ES-I3 (cell line): ENCODE results near the gene LRIT2.

Source experiments
- H3K36me3 ChIP-seq: 2 replicates; pipeline ENCODE4 v1.6.1; 2013; ENCODE audit warnings: mild to moderate bottlenecking, low read length, control low read depth, moderate library complexity; ENCODE audit not compliant: insufficient read depth
- H3K4me1 ChIP-seq: 2 replicates; pipeline ENCODE4 v1.6.1; 2013; ENCODE audit warnings: mild to moderate bottlenecking, control low read depth, low read length; ENCODE audit not compliant: insufficient read depth
- H3K9ac ChIP-seq: 2 replicates; pipeline ENCODE4 v1.6.1; 2013; ENCODE audit warnings: low read depth, mild to moderate bottlenecking, low read length, moderate library complexity
- H3K9me3 ChIP-seq: 2 replicates; pipeline ENCODE4 v1.6.1; 2013; ENCODE audit warnings: mild to moderate bottlenecking, low read length, moderate library complexity; ENCODE audit not compliant: control insufficient read depth, insufficient read depth

The LRIT2 gene

GRCh38 chr10:84256510-84257342, 31.4 kb upstream of the LRIT2 start:
- no peaks in the 10 kb centered on the region for H3K36me3 ChIP-seq
- H3K9ac ChIP-seq, result 0 out of 2 replicates have a peak overlapping the region, but pooled peaks have one; percentile 6
- no peaks in the 10 kb centered on the region for H3K9me3 ChIP-seq
- H3K4me1 ChIP-seq, result no peaks in the 10 kb centered on the region

GRCh38 chr10:84254552-84255478, 29.5 kb upstream of the LRIT2 start:
- no peaks in the 10 kb centered on the region for H3K4me1 ChIP-seq
- H3K9me3 ChIP-seq, result no peaks in the 10 kb centered on the region
- no peaks in the 10 kb centered on the region for H3K36me3 ChIP-seq
- no peak overlapping the region for H3K9ac ChIP-seq

- peaks cover 3% of the 10 kb centered on the region; the same call in 1 of the 2 replicates for H3K4me1 ChIP-seq
- H3K9me3 ChIP-seq, result no peaks in the 10 kb centered on the region
- no peak overlapping the region for H3K9ac ChIP-seq
- no peaks in the 10 kb centered on the region for H3K36me3 ChIP-seq
Measured at GRCh38 chr10:84248794-84249193, 23.4 kb upstream of the LRIT2 start.

GRCh38 chr10:84247496-84247895, 22.2 kb upstream of the LRIT2 start:
- no peak overlapping the region for H3K9ac ChIP-seq
- no peaks in the 10 kb centered on the region for H3K36me3 ChIP-seq
- H3K9me3 ChIP-seq, result no peaks in the 10 kb centered on the region
- H3K4me1 ChIP-seq, result peaks cover 3% of the 10 kb centered on the region; the same call in 1 of the 2 replicates

DNA sequence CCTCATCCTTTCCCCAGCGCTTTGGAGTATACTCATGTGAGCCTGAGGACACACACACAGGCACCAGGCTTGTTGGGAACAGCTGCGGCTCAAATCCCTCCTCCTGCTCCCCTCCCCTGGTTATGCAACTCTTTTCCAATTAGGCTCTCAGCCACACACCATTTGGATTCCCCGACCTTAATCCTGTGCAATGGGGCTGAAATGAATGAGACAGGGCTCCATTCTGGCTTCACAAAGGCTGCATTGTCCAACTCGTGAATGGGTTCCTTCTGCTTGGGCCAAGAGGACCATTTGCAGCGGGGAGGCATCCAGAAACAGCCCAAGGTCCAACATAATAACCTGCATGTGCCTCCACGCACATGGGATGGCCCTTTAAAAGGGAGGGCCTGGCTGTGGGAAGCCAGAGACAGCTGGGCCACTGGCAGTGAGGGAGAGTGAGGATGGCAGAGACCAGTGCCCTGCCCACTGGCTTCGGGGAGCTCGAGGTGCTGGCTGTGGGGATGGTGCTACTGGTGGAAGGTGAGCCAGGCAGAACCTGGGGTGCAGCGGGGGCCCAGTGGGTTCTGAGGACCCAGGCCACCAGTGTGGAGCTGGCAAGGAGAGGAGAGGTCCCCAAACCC, 19.4 kb upstream of the LRIT2 start, which contains the start of gene RGR:
Gene RGR, plus strand, starts transcription at position 403 of the 620 bp plus-strand sequence. Its CDS starts 38 bp downstream, at position 441.
- no peak within 1 kb of the TSS for H3K9ac ChIP-seq
- no peaks in the 10 kb centered on the region for H3K9me3 ChIP-seq
- no peaks in the 10 kb centered on the region for H3K36me3 ChIP-seq
- peaks cover 3% of the 10 kb centered on the region; the same call in 1 of the 2 replicates for H3K4me1 ChIP-seq

GRCh38 chr10:84243759-84244158, 18.4 kb upstream of the LRIT2 start:
- no peaks in the 10 kb centered on the region for H3K36me3 ChIP-seq
- H3K4me1 ChIP-seq, result peaks cover 3% of the 10 kb centered on the region; the same call in 1 of the 2 replicates

DNA sequence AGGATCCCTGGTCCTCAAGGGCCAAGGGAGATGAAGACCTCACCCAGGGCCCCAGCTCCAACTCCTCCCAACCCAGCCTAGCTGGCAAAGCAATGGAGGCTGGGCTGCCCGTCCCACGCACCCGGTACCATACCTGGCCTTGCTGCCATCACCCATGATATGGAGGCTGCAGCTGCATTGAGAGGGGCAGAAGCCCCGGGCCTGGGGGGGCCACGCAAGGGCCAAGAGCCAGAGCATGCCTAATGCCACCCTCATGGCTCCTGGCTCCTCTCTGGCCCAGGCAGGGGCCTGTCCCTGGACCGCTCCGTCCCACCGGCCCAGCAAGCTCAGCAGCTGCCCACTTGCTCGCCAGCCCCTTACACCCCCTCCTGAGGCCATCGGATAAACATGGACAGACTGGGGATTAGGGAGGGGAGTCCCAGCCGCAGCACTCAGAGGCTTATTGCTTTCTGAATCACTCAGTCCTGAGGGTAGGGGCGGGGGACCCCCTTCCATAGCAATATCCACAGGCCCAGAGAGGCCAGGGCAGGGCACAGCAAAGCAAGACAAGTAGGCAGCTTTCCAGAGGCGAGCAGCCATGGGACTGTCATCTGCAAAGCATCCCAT, 15.9 kb upstream of the LRIT2 start, which contains the start of gene LRIT1:
Gene LRIT1, minus strand, starts transcription at position 362 of the 606 bp plus-strand sequence. Its CDS starts 107 bp downstream, at position 255.
- H3K9ac ChIP-seq, result no peak within 1 kb of the TSS
- peaks cover 3% of the 10 kb centered on the region; the same call in 1 of the 2 replicates for H3K4me1 ChIP-seq
- H3K36me3 ChIP-seq, result no peaks in the 10 kb centered on the region
- H3K9me3 ChIP-seq, result no peaks in the 10 kb centered on the region

More at GRCh38 chr10:84243759-84244158, 18.4 kb upstream of the LRIT2 start:
- Histone ChIP-seq H3K9me3 (no peaks in the 10 kb centered on the region), H3K9ac (no peak overlapping the region)

DNA sequence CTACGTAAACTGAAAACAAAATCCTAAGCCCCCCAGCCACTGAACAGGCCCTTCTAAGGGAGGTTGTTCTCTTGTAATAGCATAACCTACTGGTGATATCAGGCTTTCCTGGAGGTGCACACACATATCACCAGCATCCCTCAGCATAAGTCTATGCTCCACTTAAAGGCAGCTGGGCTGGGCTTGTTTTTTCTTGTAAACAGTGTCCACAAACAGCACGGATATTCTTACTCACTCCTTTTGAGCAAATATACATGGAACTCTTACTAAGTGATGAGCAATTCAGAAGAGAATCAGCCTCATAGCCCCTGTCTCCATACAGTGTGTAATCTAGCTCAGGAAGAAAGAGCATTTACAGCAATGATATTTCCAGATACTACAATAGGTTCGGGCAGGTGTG, 13.6 kb upstream of the LRIT2 start:
- Histone ChIP-seq H3K9me3 (no peaks in the 10 kb centered on the region), H3K4me1 (no peaks in the 10 kb centered on the region; the same call in 1 of the 2 replicates), H3K9ac (no peak overlapping the region), H3K36me3 (no peaks in the 10 kb centered on the region)

DNA sequence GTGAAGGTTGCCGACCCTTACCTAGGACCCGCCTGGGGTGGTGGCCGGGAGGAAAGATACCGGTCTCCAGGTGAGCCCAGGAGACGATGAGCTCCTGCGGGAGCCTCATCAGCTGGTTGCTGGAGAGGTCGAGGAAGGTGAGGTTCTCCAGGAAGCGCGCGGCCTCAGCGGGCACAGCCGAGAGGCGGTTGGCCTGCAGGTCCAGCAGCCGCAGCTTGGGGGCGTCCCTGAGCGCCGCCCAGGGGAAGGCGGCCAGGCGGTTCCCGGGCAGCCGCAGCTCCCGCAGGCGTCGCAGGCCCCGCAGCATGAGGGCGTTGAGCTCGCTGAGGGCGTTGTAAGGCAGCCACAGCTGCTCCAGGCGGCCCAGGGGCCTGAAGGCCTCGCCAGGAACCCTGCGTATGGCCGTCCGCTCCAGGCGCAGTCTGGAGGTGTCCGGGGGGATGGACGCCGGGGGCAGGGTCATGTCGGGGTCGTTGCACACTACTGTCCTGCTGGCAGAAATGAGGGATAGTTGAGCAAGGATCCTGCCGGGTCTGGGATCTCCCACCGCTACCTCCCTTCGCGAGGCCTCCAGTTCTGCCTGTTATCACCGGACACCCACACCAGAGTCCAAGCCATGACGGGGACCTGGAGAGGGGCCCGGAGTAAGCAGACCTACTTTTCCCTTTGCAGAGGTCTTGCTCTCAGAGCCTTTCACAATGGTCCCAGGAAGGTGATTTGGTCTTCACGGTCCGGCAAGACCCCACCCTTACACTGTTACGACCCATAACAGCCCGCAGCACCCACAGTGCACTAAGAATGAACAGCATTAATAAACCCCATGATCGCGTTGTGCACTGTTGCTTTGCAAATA, 12.1 kb upstream of the LRIT2 start:
- no peaks in the 10 kb centered on the region for H3K36me3 ChIP-seq
- H3K9me3 ChIP-seq, result no peaks in the 10 kb centered on the region
- H3K4me1 ChIP-seq, result no peaks in the 10 kb centered on the region
- no peak overlapping the region; the same call in 1 of the 2 replicates for H3K9ac ChIP-seq

DNA sequence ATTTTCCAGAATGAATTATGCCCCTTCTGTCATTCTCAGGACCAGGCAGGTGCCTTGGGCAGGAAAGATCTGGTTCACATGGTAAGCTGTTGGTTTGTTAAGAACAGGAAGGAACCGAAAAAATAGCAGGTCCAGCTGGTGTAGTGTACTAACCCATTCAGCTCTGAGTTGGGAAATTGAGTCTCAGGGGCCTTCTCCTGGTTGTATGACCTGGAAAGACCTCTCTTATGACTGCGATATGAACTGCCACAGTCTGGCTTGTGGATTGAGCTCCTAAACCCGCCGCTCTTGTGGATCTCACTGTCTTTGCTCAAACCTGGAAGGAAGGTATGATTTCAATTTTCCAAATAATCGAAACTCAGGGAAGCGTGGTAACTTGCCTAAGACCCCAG, 11.5 kb upstream of the LRIT2 start:
- H3K36me3 ChIP-seq, result no peaks in the 10 kb centered on the region
- H3K4me1 ChIP-seq, result no peaks in the 10 kb centered on the region
- no peak overlapping the region; the same call in 1 of the 2 replicates for H3K9ac ChIP-seq
- no peaks in the 10 kb centered on the region for H3K9me3 ChIP-seq

- H3K9me3 ChIP-seq, result no peaks in the 10 kb centered on the region
- no peak overlapping the region for H3K9ac ChIP-seq
- H3K4me1 ChIP-seq, result no peaks in the 10 kb centered on the region
- no peaks in the 10 kb centered on the region for H3K36me3 ChIP-seq
Measured at GRCh38 chr10:84235096-84235495, 9.8 kb upstream of the LRIT2 start.

- Histone ChIP-seq H3K36me3 (no peaks in the 10 kb centered on the region), H3K9ac (no peak overlapping the region), H3K9me3 (no peaks in the 10 kb centered on the region), H3K4me1 (no peaks in the 10 kb centered on the region)
Measured at GRCh38 chr10:84234479-84234878, 9.1 kb upstream of the LRIT2 start.

- Histone ChIP-seq H3K4me1 (no peaks in the 10 kb centered on the region), H3K36me3 (no peaks in the 10 kb centered on the region)
Measured at GRCh38 chr10:84233940-84234339, 8.6 kb upstream of the LRIT2 start.

More at GRCh38 chr10:84233940-84234339, 8.6 kb upstream of the LRIT2 start:
- H3K9ac ChIP-seq, result no peak overlapping the region
- H3K9me3 ChIP-seq, result no peaks in the 10 kb centered on the region
